GM12891 (cell line): ENCODE data around the gene STRADB.
"Not testable (repeated sequence)": the region's sequence is repeated elsewhere in the genome, so short reads cannot be mapped to it uniquely, and the experiment has no call there.

Experiments used
- DNase-seq: peaks from one replicate; pipeline ENCODE4 v3.0.0; 2011; ENCODE audit warnings: low spot score; ENCODE audit not compliant: insufficient read length
- FAIRE-seq: peaks from 2 replicates; lab custom pipeline; 2011; peaks lifted over from hg19 to GRCh38; lab: Jason Lieb, UNC
- PAX5 ChIP-seq: IDR thresholded peaks from 2 replicates; pipeline ENCODE4 v1.6.1; 2011; ENCODE audit warnings: low read length, moderate library complexity, mild to moderate bottlenecking; ENCODE audit not compliant: insufficient read depth, severe bottlenecking
- POLR2A ChIP-seq: IDR thresholded peaks from 2 replicates; pipeline ENCODE4 v1.6.1; 2011; ENCODE audit warnings: low read depth, low read length, control low read depth
- POLR2AphosphoS5 ChIP-seq: IDR thresholded peaks from 2 replicates; pipeline ENCODE4 v1.6.1; 2011; ENCODE audit warnings: low read depth, low read length, control low read depth
- POU2F2 ChIP-seq: IDR thresholded peaks from 2 replicates; pipeline ENCODE4 v1.6.1; 2011; ENCODE audit warnings: low read depth, mild to moderate bottlenecking, control low read depth, low read length, moderate library complexity
- SPI1 ChIP-seq: IDR thresholded peaks from 2 replicates; pipeline ENCODE4 v1.6.1; 2011; ENCODE audit warnings: low read depth, low read length, control low read depth
- TAF1 ChIP-seq: IDR thresholded peaks from 2 replicates; pipeline ENCODE4 v1.6.1; 2011; ENCODE audit warnings: low read depth, low read length, control low read depth

Gene STRADB

DNA sequence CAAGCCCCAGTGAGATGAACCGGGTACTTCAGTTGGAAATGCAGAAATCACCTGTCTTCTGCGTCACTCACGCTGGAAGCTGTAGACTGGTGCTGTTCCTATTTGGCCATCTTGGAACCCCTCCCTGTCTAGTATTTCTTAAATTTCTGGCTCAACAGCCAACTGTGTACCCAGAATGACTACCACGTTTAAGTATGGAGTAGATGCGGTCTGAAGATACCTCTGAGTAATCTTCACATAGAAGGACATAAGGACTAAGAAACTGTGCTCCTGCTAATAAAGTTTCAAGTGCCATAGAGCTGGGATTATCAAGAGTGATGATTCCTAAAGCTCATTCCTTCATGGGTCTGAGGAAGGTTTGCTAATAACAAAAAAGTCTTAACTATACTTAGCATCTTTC, 20.7 kb upstream of the STRADB start:
- FAIRE-seq, result no peak
- no peak for TF ChIP-seq TAF1
- TF ChIP-seq POU2F2, result no peak
- TF ChIP-seq SPI1, result no peak
- TF ChIP-seq POLR2A, result no peak
- TF ChIP-seq POLR2AphosphoS5, result no peak
- TF ChIP-seq PAX5, result no peak
- no peak for DNase-seq

DNA sequence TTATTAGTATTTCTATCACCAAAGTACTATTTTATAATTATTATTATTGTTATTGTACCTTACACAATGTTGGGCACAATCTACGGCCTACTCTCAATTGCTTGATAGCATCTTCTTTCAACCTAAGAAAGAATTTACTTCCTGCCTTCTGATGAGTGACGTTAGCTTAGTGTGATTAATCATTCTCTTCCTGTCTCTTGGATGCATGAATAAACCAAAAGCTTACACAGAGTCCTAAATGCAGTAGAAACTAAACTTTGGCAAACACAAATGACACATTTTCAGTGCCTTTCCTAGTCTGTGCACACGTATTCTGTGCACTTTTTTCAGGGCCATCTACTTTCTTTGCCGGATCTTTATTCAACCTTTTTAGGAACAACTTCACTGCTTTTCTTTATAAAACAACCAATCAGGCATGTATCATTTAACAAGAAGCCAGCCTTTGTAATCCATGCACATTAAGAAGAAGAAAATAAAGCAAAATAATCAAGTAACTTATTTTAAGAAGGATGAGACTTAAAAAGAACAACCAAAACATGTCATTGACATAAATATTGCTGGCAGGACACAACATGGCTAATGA, 19.4 kb upstream of the STRADB start:
- no peak for TF ChIP-seq POLR2AphosphoS5
- no peak for TF ChIP-seq POU2F2
- TF ChIP-seq TAF1, result no peak
- no peak for TF ChIP-seq SPI1
- DNase-seq (no peak), FAIRE-seq (no peak)

DNA sequence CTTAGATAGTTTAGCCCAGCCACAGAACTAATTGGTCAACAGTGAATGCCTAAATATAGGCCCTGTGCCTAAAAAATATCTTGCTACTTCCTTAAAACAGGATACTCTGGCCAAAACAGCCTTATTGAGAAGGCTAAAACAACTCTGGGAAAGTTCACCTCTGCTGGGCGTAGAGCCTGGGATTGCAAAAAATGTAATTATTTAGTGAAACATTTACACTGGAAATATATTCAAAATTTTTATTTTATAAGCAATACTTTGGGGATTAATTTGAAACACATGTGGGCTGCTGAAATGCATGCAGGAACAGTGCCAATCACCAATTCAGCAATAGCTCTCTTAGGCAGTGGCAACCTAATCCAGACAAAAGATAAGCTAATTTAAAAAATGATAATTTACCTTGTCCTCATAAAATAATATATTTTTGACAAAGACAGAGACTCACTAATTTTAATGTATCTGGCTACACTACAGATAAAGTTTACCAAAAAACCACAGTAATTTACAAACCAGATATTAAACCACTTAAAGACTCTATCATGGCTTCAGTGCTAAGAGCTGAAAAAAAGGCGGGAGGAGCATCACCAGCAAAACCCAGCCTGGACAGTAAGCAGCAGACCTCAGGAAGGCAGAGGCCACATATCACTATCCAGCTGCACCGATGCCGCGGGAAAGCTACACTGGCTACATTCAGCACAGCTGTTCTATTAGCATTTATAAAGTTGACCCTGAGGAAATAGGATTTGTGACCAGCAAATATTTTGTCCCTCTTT, 18.7 kb upstream of the STRADB start:
- no peak for TF ChIP-seq POLR2A
- no peak for TF ChIP-seq SPI1
- TF ChIP-seq PAX5, result no peak
- no peak for TF ChIP-seq POU2F2
- TF ChIP-seq POLR2AphosphoS5, result no peak
- TF ChIP-seq TAF1, result no peak
- FAIRE-seq, result no peak
- DNase-seq, result no peak

- FAIRE-seq (no peak), DNase-seq (no peak)
- TF ChIP-seq TAF1 (no peak), SPI1 (no peak), POLR2AphosphoS5 (no peak), POU2F2 (no peak), POLR2A (no peak), PAX5 (no peak)
These were observed 18.0 kb upstream of the STRADB start for GRCh38 chr2:201433394-201433995.

- DNase-seq (no peak), FAIRE-seq (no peak)
- no peak for TF ChIP-seq PAX5
- no peak for TF ChIP-seq SPI1
- no peak for TF ChIP-seq POU2F2
- TF ChIP-seq TAF1, result no peak
- TF ChIP-seq POLR2A, result no peak
- no peak for TF ChIP-seq POLR2AphosphoS5
These were observed 15.4 kb upstream of the STRADB start for GRCh38 chr2:201436141-201436540.

- not testable (repeated sequence) for DNase-seq, FAIRE-seq
These were observed 12.1 kb upstream of the STRADB start for GRCh38 chr2:201439336-201439922.

GRCh38 chr2:201440182-201440581, 11.4 kb upstream of the STRADB start:
- DNase-seq, result no peak
- no peak for FAIRE-seq
- TF ChIP-seq POLR2A (no peak), SPI1 (no peak), POU2F2 (no peak), TAF1 (no peak), PAX5 (no peak), POLR2AphosphoS5 (no peak)

GRCh38 chr2:201441409-201441808, 10.1 kb upstream of the STRADB start:
- FAIRE-seq (no peak), DNase-seq (no peak)
- no peak for TF ChIP-seq POU2F2
- no peak for TF ChIP-seq POLR2A
- no peak for TF ChIP-seq PAX5
- no peak for TF ChIP-seq POLR2AphosphoS5
- no peak for TF ChIP-seq TAF1
- TF ChIP-seq SPI1, result no peak

DNA sequence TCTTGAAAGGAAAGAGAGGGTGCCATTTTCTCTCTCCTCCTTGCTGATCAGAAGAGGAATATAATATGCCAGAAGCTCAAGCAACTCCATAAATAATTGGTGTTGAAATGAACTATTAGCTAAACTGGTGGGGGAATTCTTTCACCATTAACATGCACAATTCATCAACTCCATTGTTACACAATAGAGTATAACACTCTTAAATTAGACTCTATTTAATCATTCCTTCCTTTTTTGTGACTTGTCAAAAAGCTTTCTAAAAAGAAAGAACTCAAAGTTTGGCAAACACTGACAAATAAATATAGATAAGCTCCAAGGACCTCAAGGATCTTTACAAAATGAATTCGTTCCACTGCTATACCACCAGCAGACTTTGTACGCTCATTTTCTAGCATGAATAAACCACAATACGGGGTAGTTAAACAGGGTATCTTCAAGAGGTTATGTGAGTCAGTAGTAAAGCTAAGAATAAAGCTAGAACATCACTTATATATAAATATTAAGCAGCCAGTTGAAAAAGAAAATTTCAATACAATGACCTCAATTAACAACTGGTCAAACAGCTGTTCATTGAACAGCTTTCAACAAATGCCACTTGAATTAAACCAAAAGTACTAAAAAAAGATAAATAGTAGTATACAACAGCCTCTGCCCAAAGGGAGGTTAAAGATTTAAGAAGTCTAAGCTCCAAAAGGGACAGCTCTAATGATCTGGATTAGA, 6.6 kb upstream of the STRADB start:
- no peak for DNase-seq
- no peak for FAIRE-seq

More for the DNA sequence above, 6.6 kb upstream of the STRADB start:
- TF ChIP-seq POLR2A (no peak), POU2F2 (no peak), POLR2AphosphoS5 (no peak), TAF1 (no peak), SPI1 (no peak), PAX5 (no peak)
